Calu3 (cell line): ENCODE data around the gene DMRT3. TPM values are rescaled to one million over a fixed set of nuclear protein-coding genes. Genes with fewer than 3 reads are reported as not detected.

Experiments used
- BruUV-seq: library from RNA; stranded (reverse); fragments of 400-500 nt; replicated peaks from 2 replicates; lab custom pipeline; 2021; lab: Mats Ljungman, UMichigan
- CTCF ChIA-PET: fragments of 300-600 bp; sonication (Branson Sonifier 250); formaldehyde crosslinking; loops from one replicate; lab custom pipeline; 2022; ENCODE audit warnings: antibody characterized with exemption; lab: Charles Lee
- DNase-seq: peaks from one replicate; pipeline ENCODE4 v3.0.0; 2022
- H3K27ac Mint-ChIP-seq: one replicate; pipeline ENCODE4 v1.8.0; 2022; ENCODE audit warnings: mixed read lengths; ENCODE audit not compliant: unreplicated experiment
- H3K27me3 Mint-ChIP-seq: one replicate; pipeline ENCODE4 v1.8.0; 2022; ENCODE audit warnings: mixed read lengths; ENCODE audit not compliant: unreplicated experiment
- H3K36me3 Mint-ChIP-seq: one replicate; pipeline ENCODE4 v1.8.0; 2022; ENCODE audit warnings: mild to moderate bottlenecking, moderate library complexity, mixed read lengths; ENCODE audit not compliant: insufficient read depth, unreplicated experiment
- H3K4me1 Mint-ChIP-seq: one replicate; pipeline ENCODE4 v1.8.0; 2022; ENCODE audit warnings: mild to moderate bottlenecking, low read depth, mixed read lengths; ENCODE audit not compliant: unreplicated experiment
- H3K4me3 Mint-ChIP-seq: one replicate; pipeline ENCODE4 v1.8.0; 2022; ENCODE audit warnings: mild to moderate bottlenecking, low read depth, moderate library complexity, mixed read lengths; ENCODE audit not compliant: unreplicated experiment
- H3K9me3 Mint-ChIP-seq: one replicate; pipeline ENCODE4 v1.8.0; 2022; ENCODE audit warnings: low read depth, mixed read lengths; ENCODE audit not compliant: unreplicated experiment
- CTCF ChIP-seq: fragments of 200-600 bp; IDR thresholded peaks from one replicate; pipeline ENCODE4 v1.8.0; 2022; ENCODE audit warnings: antibody characterized with exemption; ENCODE audit not compliant: unreplicated experiment
- intact Hi-C: fragments of 100-400 bp; cut with micrococcal nuclease; formaldehyde crosslinking; loops from one replicate; pipeline ENCODE4 v1.10.0; 2022; ENCODE audit not compliant: unreplicated experiment
- total RNA-seq: library from RNA; stranded (reverse); gene quantifications from 2 replicates; pipeline ENCODE4 v1.2.3, GENCODE V29; 2022

The DMRT3 gene
- total RNA-seq, 1 experiment from 2014 or later: not detected

- Mint-ChIP-seq H3K36me3 (no peaks in the 10 kb centered on the region), H3K27ac (no peak overlapping the region), H3K9me3 (no peaks in the 10 kb centered on the region), H3K4me1 (no peaks in the 10 kb centered on the region), H3K27me3 (peaks cover 83% of the 10 kb centered on the region), H3K4me3 (no peak overlapping the region)
- intact Hi-C loops: no loop called here
- DNase-seq: no peak
- no TSS peak for BruUV-seq
- TF ChIP-seq CTCF: no peak
- CTCF ChIA-PET: no interaction called here
Observed at GRCh38 chr9:979983-980382, 3.5 kb downstream of the DMRT3 start.

GRCh38 chr9:980640-981039, 4.2 kb downstream of the DMRT3 start:
- no peaks in the 10 kb centered on the region for H3K36me3 Mint-ChIP-seq
- H3K4me3 Mint-ChIP-seq: no peak overlapping the region
- peaks cover 77% of the 10 kb centered on the region for H3K27me3 Mint-ChIP-seq
- no peak for TF ChIP-seq CTCF
- H3K27ac Mint-ChIP-seq: no peak overlapping the region
- intact Hi-C loops: no loop called here
- no peaks in the 10 kb centered on the region for H3K9me3 Mint-ChIP-seq
- no peaks in the 10 kb centered on the region for H3K4me1 Mint-ChIP-seq
- CTCF ChIA-PET: no interaction called here
- no TSS peak for BruUV-seq
- no peak for DNase-seq

DNA sequence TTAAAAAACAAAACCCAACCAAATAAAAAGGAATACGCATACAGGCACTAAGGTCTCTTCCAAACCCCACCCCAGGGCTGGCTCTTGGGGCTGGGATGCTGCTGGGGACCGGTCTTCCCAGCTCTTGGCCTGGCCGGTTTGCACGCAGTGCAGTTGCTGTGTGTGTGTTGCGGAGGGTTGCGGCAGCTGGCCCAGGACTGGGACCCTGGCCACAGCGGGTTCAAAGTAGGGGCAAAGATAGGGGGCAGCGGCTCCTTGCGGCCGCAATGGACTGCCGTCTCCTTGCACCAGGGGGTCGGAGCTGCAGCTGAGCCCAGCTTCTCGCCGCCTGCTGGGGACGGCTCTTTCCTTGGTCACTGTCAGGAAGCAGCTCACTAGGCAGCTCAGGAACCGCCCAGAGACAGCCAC, 5.0 kb downstream of the DMRT3 start:
- CTCF ChIA-PET: no interaction called here
- peaks cover 72% of the 10 kb centered on the region for H3K27me3 Mint-ChIP-seq
- no peak for DNase-seq
- H3K36me3 Mint-ChIP-seq: no peaks in the 10 kb centered on the region
- H3K9me3 Mint-ChIP-seq: no peaks in the 10 kb centered on the region
- no peak overlapping the region for H3K4me3 Mint-ChIP-seq
- H3K27ac Mint-ChIP-seq: no peak overlapping the region
- intact Hi-C loops: no loop called here
- no peak for TF ChIP-seq CTCF
- H3K4me1 Mint-ChIP-seq: no peaks in the 10 kb centered on the region
- no TSS peak for BruUV-seq

DNA sequence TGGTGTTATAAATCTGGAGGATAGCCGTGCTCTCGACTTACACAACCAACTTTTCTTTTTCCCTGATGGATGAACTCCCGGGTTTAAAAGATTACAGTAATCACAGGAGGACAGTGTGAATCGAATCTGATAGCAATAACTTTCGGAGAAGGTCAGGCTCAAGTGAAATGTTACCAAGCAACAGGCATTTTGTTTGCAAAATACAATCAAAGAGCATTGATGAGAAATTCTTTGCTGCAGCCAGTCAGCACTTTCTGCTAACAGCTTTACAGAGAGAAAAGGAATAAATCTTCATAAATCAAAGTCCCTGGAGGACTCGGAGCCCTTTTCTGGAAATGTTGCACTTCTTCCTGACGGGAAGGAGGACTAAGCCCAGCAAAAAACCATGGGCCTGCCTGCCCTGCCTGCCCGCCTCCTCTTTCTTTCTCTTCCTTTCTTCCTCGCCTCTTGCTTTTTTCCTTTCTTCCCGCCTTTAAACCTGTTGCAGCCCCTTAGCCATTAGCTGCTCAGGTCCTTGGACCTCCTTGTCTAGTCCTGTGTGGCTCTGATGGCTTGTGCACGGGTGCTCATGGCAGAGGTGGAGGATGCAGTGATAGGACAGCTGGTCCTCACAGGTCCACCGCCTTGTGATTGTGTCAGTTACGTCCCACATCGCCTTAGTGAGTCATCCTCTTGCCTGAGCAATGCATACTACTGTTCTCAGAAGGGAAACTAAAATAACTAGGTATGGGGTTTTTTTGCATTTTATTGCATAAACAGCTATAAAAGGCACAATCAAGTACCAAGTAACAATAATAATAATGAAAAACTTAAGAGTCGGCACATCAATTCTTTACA, 6.2 kb downstream of the DMRT3 start:
- CTCF ChIA-PET: no interaction called here
- Mint-ChIP-seq H3K27ac (no peak overlapping the region), H3K4me1 (no peaks in the 10 kb centered on the region), H3K9me3 (no peaks in the 10 kb centered on the region), H3K27me3 (peaks cover 64% of the 10 kb centered on the region), H3K36me3 (no peaks in the 10 kb centered on the region), H3K4me3 (no peak overlapping the region)
- DNase-seq: no peak
- no TSS peak for BruUV-seq
- intact Hi-C loops: no loop called here
- no peak for TF ChIP-seq CTCF
